HEK293T (cell line): ENCODE results near the gene GIGYF1.

ENCODE experiments used
- BHLHE40 ChIP-seq: fragments of 450-650 bp; IDR thresholded peaks from 2 replicates; pipeline ENCODE4 v1.6.1; 2016; ENCODE audit warnings: mild to moderate bottlenecking, moderate library complexity, borderline replicate concordance
- CTBP1 ChIP-seq: fragments of 450-650 bp; IDR thresholded peaks from 2 replicates; pipeline ENCODE4 v1.6.1; 2016; ENCODE audit warnings: borderline replicate concordance
- FOXA1 ChIP-seq: fragments of 450-650 bp; IDR thresholded peaks from 2 replicates; pipeline ENCODE4 v1.6.1; 2016; ENCODE audit warnings: mild to moderate bottlenecking
- FOXK2 ChIP-seq: fragments of 450-650 bp; IDR thresholded peaks from 2 replicates; pipeline ENCODE4 v1.6.1; 2016; ENCODE audit warnings: mild to moderate bottlenecking
- FOXM1 ChIP-seq: fragments of 450-650 bp; IDR thresholded peaks from 2 replicates; pipeline ENCODE4 v1.6.1; 2017; ENCODE audit warnings: mild to moderate bottlenecking, borderline replicate concordance
- HDGF ChIP-seq: fragments of 450-650 bp; IDR thresholded peaks from 2 replicates; pipeline ENCODE4 v1.6.1; 2017; ENCODE audit warnings: antibody characterized with exemption, borderline replicate concordance
- NFRKB ChIP-seq: fragments of 450-650 bp; IDR thresholded peaks from 2 replicates; pipeline ENCODE4 v1.6.1; 2016; ENCODE audit warnings: mild to moderate bottlenecking, moderate library complexity
- PKNOX1 ChIP-seq: fragments of 450-650 bp; IDR thresholded peaks from 2 replicates; pipeline ENCODE4 v1.6.1; 2016
- SP1 ChIP-seq: fragments of 450-650 bp; IDR thresholded peaks from 2 replicates; pipeline ENCODE4 v1.6.1; 2017
- SUZ12 ChIP-seq: fragments of 450-650 bp; IDR thresholded peaks from 2 replicates; pipeline ENCODE4 v1.6.1; 2016; ENCODE audit warnings: mild to moderate bottlenecking
- TARDBP ChIP-seq: fragments of 450-650 bp; IDR thresholded peaks from 2 replicates; pipeline ENCODE4 v1.6.1; 2016

DNA sequence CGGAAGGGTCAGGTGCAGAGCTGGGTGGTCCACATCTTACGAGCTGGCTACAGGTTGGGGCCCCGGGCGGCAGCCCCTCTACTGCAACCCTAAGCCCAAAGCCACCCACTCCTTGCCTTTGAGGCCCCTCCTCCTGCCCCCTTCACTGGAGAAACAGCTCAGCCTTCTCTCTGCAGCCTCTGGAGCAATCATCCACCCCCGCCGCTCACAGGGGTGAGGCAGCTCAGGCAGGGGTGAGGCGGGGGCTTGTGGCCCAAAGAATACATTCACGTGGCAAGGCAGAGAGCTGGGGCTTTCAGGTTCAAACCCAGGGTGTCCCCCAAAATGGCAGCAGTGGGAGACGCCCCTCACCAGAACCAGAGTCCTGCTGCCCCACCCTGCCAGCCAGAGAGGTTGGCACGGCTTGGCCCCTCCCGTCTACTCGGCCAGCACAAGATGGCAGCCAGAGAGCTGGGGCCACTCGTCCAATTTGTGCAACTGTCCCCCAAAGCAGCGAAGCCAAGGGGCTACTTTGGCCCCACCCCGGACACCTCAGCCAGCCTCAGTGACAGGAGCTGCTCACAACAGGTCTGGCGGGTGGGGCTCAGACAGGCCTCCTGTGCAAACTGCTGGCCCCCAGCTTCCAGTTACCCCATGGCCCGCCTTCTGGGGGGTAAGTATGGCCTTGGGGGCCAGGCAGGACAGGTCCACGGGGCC, 13.3 kb downstream of the GIGYF1 start:
- TF ChIP-seq TARDBP: no peak
- no peak for TF ChIP-seq CTBP1
- no peak for TF ChIP-seq FOXK2
- no peak for TF ChIP-seq PKNOX1
- TF ChIP-seq HDGF: no peak
- no peak for TF ChIP-seq SUZ12
- TF ChIP-seq FOXM1: no peak
- no peak for TF ChIP-seq SP1
- no peak for TF ChIP-seq FOXA1
- TF ChIP-seq BHLHE40: no peak
- TF ChIP-seq NFRKB: no peak
